Activated CD4-positive, alpha-beta T cell treated with anti-CD3 and anti-CD28 coated beads for 24 hours (primary cell): ENCODE results near the gene ACADVL.
"Not testable (repeated sequence)": the region's sequence is repeated elsewhere in the genome, so short reads cannot be mapped to it uniquely, and the experiment has no call there.

Experiments used
- DNase-seq, 2 donors: peaks; one replicate each; pipeline ENCODE4 v3.0.0-alpha.2; 2020; ENCODE audit warnings: low read depth in 2 of 2

ACADVL gene

GRCh38 chr17:7235693-7236665, 16.2 kb downstream of the ACADVL start:
- DNase-seq: no peak

- DNase-seq: no peak
Observed at GRCh38 chr17:7236808-7237207, 17.1 kb downstream of the ACADVL start.

GRCh38 chr17:7237266-7237760, 17.6 kb downstream of the ACADVL start:
- DNase-seq: no peak

GRCh38 chr17:7237761-7238419, 18.2 kb downstream of the ACADVL start:
- peak; percentile 84 to 86 for DNase-seq

- DNase-seq: no peak
Observed at GRCh38 chr17:7238420-7239090, 18.8 kb downstream of the ACADVL start.

- peak; percentile 94 to 96 for DNase-seq
Observed at GRCh38 chr17:7239091-7240027, 19.6 kb downstream of the ACADVL start, which contains the start of gene PHF23. PHF23 (minus strand) TSS chr17:7239457; CDS start chr17:7239279, 178 bp downstream.

GRCh38 chr17:7240375-7240774, 20.6 kb downstream of the ACADVL start:
- DNase-seq: no peak

- DNase-seq: no peak
Observed at GRCh38 chr17:7241090-7241733, 21.5 kb downstream of the ACADVL start.

GRCh38 chr17:7241783-7242716, 22.3 kb downstream of the ACADVL start, which contains the start of gene GABARAP:
GABARAP (minus strand) TSS chr17:7242449; CDS start chr17:7242330, 119 bp downstream.
- DNase-seq: peak; percentile 90 to 92

GRCh38 chr17:7242717-7243452, 23.1 kb downstream of the ACADVL start:
- peak; percentile 84 to 89 for DNase-seq

GRCh38 chr17:7243453-7243729, 23.7 kb downstream of the ACADVL start:
- DNase-seq: no peak

- DNase-seq: not testable (repeated sequence)
Observed at GRCh38 chr17:7243838-7244237, 24.1 kb downstream of the ACADVL start.

GRCh38 chr17:7246779-7247178, 27.0 kb downstream of the ACADVL start:
- no peak for DNase-seq

GRCh38 chr17:7248796-7249195, 29.1 kb downstream of the ACADVL start:
- DNase-seq: no peak

- DNase-seq: no peak
Observed at GRCh38 chr17:7249214-7249613, 29.5 kb downstream of the ACADVL start.

- DNase-seq: no peak
Observed at GRCh38 chr17:7249830-7250229, 30.1 kb downstream of the ACADVL start.

- DNase-seq: no peak
Observed at GRCh38 chr17:7250695-7251627, 31.2 kb downstream of the ACADVL start.
